GM12864 (cell line): ENCODE measurements around the gene ARHGAP35.
"Not testable (repeated sequence)": the region's sequence is repeated elsewhere in the genome, so short reads cannot be mapped to it uniquely, and the experiment has no call there.

ENCODE experiments used
- DNase-seq: peaks from one replicate; pipeline ENCODE4 v3.0.0-alpha.2; 2011; ENCODE audit warnings: low read depth
- H3K4me3 ChIP-seq: 2 replicates; pipeline ENCODE4 v1.5.1; 2011; ENCODE audit warnings: mild to moderate bottlenecking, low read depth, low read length, control low read depth
- TF ChIP-seq, protein P1 (sequence below): IDR thresholded peaks from 2 replicates; pipeline ENCODE4 v1.5.1; 2011; ENCODE audit warnings: low read depth, mild to moderate bottlenecking, moderate library complexity, low read length, control low read depth, inconsistent platforms; ENCODE audit errors: missing control alignments

The ARHGAP35 gene

DNA sequence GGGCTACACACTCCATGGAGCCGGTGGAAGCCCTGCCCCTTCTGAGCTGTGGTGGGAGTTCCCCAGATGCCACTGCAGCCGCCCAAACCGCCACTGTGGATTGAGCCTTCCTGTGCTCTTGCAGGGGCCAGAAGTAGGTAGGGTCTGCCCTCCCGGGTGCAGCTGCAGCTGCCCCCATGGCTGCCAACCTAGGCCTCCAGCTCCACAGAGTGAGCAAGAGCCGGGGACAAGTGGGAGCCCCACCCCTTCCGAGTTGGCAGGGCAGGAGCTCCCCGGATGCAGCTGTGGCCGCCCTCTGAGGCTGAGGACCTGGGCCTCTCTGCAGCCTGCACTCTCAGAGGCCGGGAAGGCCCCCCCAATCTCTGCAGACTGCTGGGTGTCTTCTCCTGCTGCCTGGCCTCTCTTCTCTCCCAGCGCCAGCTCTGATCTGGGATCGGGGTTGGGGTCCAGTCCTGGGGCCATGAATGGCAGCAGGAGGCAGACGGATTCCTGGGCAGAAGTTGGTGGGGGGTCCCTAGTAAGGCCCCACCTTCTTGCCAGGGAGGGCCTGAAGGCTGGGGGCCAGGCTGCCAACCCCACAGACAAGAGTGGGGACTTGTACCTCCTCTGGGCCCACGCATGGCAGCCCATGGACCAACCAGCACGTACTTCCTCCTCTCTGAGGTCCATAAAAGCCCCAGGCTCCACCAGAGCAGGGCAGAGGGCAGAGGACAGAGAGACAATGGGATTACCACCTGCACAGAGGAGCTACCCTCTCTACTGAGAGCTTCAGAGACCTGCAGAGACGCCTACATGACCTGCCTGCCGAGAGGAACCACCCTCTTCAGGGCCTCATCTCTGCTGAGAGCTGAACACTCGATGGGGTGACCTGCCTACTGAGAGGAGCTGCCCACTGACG, 39.0 kb upstream of the ARHGAP35 start:
- TF ChIP-seq, protein P1, sequence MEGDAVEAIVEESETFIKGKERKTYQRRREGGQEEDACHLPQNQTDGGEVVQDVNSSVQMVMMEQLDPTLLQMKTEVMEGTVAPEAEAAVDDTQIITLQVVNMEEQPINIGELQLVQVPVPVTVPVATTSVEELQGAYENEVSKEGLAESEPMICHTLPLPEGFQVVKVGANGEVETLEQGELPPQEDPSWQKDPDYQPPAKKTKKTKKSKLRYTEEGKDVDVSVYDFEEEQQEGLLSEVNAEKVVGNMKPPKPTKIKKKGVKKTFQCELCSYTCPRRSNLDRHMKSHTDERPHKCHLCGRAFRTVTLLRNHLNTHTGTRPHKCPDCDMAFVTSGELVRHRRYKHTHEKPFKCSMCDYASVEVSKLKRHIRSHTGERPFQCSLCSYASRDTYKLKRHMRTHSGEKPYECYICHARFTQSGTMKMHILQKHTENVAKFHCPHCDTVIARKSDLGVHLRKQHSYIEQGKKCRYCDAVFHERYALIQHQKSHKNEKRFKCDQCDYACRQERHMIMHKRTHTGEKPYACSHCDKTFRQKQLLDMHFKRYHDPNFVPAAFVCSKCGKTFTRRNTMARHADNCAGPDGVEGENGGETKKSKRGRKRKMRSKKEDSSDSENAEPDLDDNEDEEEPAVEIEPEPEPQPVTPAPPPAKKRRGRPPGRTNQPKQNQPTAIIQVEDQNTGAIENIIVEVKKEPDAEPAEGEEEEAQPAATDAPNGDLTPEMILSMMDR, result no peak
- peak; percentile 43 for DNase-seq
- H3K4me3 ChIP-seq, result peak overlapping the region; percentile 12; the same call in 1 of the 2 replicates

DNA sequence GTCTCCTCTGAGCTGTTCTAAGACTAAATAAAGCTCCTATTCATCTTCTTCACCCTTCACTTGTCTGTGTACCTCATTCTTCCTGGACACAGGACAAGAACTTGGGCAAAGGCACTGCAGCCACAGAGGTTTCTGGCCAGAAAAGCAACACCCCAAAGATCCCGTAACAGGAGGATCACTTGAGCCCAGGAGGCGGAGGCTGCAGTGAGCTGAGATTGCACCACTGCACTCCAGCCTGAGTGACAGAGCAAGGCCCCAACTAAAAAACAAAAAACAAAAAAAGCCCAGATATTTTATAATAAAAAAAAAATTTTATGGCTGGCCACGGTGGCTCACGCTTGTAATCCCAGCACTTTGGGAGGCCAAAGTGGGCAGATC, 38.4 kb upstream of the ARHGAP35 start:
- DNase-seq, result not testable (repeated sequence)

DNA sequence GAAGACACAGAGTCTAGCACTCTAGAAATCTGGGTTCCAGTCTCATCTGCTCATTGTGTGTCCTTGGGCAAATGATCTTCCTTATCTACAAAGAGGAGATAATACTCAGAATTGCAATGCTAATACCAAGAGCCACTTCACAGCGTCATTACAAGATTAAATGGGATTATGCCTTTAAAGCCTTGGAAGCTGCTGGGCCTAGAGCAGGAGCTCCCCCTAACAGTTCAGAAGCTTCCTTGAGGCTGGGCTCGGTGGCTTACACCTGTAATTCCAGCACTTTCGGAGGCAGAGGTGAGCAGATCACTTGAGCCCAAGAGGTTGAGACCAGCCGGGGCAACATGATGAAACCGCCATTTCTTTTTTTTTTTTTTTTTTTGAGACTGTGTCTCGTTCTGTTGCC, 37.7 kb upstream of the ARHGAP35 start:
- TF ChIP-seq, protein P1, result no peak
- DNase-seq, result no peak
- no peak overlapping the region for H3K4me3 ChIP-seq

More for the DNA sequence above, 38.4 kb upstream of the ARHGAP35 start:
- not testable (repeated sequence) for H3K4me3 ChIP-seq

DNA sequence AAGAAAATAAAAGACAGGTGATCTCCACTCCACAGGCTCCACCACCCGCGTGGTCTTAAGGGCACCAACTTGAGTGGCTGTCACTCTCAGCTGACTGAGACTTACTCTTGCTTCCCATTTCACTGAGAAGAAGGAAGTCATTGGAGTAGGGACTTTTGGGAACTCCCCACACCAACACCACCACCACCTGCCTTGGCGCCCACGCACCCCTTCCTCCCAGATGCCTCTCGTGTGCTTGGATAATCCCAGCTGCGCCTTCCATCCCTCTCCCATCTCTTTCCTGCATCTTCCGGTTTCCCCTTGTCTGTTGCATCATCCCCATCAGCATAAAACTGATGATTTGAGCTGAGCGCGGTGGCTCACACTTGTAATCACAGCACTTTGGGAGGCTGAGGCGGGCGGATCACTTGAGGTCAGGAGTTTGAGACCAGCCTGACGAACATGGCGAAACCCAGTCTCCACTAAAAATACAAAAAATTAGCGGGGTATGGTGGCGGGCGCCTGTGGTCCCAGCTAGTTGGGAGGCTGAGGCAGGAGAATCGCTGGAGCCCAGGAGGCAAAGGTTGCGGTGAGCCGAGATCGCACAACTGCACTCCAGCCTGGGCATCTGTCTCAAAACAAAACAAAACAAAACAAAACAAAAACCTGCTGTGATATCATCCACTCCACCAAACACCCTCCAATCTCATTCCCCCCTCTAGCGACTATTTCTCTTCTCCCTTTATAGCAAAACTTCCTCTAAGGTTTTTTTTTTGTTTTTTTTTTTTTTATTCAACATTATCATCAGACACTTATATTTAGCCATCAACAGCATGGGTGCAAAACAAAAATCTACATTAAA, 35.7 kb upstream of the ARHGAP35 start:
- no peak overlapping the region for H3K4me3 ChIP-seq
- TF ChIP-seq, protein P1, result no peak
- peak; percentile 46 for DNase-seq

DNA sequence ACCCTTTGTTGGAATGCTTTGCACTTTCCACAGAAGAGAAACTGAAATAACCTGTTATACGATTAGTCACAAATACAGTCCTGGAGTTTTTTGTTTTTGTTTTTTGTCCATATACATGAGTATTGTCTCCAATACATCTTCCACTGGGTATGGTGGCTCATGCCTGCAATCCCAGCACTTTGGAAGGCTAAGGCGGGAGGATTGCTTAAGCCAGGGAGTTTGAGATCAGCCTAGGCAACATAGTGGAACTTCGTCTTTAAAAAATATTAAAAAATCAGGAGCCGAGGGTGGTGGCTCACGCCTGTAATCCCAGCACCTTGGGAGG, 35.1 kb upstream of the ARHGAP35 start:
- H3K4me3 ChIP-seq, result no peak overlapping the region
- DNase-seq, result no peak
- TF ChIP-seq, protein P1, result no peak

DNA sequence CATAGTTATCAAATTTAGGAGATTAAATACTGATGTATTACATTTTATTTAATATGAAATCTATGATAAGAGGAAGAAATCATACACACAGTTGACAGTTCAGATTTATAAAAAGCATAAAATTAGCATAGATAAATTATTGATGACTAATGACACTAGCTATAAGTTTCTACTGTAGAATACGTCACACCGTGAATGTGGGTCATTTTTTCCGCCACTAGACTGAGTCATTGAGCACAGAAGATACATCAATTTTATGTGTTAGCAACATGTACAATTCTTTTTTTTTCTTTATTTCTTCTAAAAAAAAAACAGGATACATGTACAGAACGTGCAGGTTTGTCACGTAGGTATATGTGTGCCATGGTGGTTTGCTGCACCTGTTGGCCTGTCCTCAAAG, 32.3 kb upstream of the ARHGAP35 start:
- H3K4me3 ChIP-seq, result no peak overlapping the region
- TF ChIP-seq, protein P1, result no peak
- DNase-seq, result no peak

DNA sequence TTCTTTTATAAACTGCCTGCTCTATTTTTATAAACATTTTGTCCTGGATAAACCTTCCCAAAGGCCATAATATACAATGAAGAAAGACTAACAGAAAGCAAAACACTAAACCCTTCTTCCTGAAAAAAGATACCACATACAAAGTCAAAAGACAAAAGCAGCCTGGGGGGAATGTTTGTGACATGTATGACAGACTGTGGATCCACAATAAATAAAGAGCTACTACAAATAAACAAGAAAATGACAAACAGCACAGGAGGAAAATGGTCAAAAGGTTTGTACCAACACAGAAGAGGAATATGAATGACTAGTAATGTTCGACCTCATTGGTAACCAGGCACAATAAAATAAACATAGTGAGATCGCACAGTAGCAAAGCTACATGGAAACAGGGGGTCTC, 29.9 kb upstream of the ARHGAP35 start:
- no peak overlapping the region for H3K4me3 ChIP-seq
- DNase-seq, result no peak
- TF ChIP-seq, protein P1, result no peak
